GM19193 (cell line): Measurements from ENCODE around the gene MRC2.

Experiments
- POLR2A ChIP-seq: IDR thresholded peaks from 4 replicates; pipeline ENCODE4 v1.6.1; 2011; ENCODE audit not compliant: insufficient read depth, insufficient read length; ENCODE audit errors: extremely low read depth

MRC2 gene

DNA sequence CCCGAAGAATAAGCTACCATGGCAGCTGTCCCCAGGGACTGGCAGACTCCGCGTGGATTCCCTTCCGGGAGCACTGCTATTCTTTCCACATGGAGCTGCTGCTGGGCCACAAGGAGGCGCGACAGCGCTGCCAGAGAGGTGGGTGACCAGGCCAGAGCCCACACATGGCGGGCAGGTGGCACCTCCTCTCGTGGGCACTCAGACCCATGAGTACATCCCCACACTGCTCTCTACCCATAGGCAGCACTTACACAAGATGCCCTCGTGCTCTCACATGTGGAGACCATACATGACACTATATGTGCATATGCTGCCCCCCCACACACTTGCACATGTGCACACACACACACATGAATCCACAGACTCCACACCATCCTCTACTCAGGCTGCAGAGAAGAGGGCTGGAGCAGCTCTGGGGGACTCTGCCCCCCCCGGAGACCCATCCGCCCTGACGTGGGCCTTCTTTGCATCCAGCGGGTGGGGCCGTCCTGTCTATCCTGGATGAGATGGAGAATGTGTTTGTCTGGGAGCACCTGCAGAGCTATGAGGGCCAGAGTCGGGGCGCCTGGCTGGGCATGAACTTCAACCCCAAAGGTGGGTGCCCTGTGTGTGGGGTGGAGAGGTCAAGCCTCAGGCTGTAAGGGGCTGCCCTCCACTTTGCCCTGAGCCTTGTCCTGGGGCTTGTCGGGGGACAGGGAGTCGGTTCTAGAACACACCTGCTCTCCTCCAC, 62.9 kb downstream of the MRC2 start:
- TF ChIP-seq POLR2A = no peak

DNA sequence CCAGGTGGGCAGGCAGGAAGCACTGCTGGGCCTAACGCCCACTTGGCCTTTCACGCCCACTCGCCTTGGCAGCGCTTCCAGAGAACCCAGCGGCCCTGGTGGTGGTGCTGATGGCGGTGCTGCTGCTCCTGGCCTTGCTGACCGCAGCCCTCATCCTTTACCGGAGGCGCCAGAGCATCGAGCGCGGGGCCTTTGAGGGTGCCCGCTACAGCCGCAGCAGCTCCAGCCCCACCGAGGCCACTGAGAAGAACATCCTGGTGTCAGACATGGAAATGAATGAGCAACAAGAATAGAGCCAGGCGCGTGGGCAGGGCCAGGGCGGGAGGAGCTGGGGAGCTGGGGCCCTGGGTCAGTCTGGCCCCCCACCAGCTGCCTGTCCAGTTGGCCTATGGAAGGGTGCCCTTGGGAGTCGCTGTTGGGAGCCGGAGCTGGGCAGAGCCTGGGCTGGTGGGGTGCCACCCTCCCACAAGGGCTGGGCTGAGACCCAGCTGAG, 64.7 kb downstream of the MRC2 start:
- no peak for TF ChIP-seq POLR2A

DNA sequence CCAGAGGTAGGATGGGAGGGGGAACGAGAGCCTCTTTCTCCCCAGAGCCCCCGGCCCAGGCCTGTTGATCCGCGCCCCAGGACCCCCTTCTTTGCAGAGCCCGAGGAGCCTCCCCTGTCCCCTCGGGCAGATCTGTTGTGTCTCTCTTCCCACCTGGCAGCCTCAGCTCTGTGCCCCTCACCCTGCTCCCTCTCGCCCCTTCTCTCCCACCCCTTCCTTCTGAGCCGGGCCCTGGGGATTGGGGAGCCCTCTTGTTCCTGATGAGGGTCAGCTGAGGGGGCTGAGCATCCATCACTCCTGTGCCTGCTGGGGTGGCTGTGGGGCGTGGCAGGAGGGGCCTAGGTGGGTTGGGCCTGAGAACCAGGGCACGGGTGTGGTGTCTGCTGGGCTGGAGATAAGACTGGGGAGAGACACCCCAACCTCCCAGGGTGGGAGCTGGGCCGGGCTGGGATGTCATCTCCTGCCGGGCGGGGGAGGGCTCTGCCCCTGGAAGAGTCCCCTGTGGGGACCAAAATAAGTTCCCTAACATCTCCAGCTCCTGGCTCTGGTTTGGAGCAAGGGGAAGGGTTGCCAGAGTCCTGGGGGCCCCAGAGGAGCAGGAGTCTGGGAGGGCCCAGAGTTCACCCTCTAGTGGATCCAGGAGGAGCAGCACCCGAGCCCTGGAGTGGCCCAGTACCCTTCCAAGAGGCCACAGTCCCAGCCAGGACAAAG, 65.4 kb downstream of the MRC2 start:
- TF ChIP-seq POLR2A = no peak

DNA sequence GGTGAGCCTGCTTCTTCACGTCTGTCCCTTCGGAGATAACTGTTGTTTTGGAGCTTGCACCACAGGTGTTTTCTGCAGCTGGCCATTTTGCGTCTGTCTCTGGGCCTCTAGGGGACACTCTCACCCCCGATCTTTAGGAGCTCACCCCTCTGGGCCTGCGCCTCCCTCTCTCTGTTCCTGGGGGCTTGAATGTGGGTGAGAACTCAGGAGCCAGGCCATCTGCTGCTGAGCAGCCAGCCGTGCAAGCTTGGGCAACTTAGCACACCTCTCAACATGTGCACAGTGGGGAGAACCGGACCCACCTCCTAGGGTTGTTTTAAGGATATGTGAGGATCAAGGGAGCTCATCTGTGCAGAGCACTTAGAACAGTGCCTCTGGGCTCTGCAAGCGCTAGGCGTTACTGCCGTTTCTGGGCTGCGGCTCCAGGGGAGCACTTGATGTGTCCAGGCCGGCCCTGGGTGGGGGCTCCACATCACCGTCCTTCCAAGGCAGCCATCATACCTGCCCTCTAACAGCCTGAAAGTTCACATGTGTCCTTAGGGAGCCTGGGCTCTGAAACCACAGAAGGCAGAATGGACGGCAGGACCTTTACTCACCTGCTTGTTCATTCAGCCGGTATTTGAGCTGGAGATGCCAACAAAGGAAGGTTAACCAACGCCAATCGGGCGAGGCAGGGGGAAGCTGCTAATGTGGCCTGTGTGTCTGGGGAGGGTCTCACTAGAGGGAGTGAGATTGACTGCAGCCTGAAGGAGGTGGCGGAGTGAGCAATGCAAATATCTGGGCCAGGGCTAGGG, 66.3 kb downstream of the MRC2 start:
- TF ChIP-seq POLR2A = no peak

DNA sequence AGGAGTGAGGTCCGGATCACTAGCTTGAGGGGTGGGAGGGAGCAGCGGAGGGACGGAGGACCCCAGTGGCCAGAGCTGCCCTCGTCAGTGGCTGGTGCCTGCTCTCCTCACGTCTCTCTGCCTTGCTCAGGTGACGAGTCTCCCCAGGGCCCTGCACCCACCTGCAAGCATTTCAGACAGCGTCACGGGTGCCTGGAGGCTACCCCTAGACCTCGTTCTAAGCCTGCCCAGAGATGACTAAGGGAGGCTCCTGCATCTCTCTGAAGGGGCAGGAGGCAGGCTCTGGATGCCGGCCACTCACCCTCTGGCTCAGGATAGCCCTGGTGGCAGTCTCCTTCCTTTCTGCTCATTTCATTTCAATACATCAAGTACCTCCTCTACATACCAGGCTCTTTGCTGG, 68.8 kb downstream of the MRC2 start:
- no peak for TF ChIP-seq POLR2A

- TF ChIP-seq POLR2A = no peak
Measured at GRCh38 chr17:62696726-62697490, 69.4 kb downstream of the MRC2 start.

DNA sequence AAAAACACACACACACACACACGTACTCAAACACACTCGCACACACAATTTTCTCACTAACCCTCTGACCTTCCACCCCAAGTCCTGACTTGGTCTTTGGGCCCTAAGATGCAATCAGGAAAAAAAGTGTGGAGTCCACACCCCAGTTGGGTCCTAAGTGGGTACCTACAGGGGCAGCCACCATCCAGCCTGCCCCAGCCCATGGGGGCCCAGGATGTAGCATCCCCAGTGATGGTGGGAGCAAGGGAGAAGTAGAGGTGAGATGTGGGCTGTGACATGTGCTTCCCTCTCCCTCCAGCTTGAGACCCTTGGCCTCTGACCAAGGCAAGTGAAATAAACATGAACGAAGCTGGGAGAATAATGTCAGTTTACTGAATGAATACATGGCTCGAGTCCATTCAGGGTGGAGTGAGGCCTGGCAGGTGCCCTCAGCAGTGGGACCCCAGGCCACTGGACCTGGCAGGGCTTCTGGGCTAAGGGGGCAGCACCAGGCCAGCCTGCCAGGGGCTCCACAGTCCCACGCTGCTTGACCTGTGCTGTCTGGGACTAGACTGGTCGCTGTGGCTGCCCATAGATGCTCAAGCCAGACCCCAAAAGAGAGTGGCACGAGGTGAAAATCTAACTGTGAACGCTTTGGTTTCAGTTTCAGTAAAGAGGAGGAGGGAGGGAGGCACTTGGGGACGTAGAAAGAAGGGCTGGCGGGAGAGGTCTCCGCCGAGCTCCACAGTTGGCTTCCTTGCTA, 73.7 kb downstream of the MRC2 start:
- TF ChIP-seq POLR2A = no peak

GRCh38 chr17:62701706-62702085, 74.2 kb downstream of the MRC2 start:
- TF ChIP-seq POLR2A = no peak

- TF ChIP-seq POLR2A = no peak
Measured at GRCh38 chr17:62702746-62703260, 75.3 kb downstream of the MRC2 start.

DNA sequence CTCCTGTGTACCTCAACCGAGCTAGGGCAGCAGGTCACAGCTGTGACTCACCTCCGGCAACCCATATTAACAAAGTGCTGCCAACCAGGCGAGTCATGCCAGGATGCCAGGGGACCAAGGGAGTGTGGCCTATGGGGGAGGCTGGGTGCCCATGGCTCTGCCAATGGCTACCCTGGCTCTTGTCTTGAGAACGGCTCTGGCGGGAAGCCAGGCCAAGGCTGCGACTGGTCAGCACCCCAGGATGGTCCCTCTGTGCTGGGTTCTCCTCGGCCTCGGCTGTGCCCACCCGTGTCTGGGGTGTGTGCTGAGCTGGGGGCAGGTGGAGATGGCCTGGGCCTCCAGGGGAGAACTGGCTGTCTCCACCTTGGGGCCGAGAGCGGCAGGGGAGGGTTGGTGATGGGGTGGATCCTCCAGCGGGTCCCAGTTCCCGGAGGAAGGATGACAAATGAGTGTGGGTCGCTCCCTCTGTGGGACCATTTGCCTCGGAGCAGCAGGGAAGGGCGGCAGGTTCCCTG, 75.8 kb downstream of the MRC2 start:
- no peak for TF ChIP-seq POLR2A

DNA sequence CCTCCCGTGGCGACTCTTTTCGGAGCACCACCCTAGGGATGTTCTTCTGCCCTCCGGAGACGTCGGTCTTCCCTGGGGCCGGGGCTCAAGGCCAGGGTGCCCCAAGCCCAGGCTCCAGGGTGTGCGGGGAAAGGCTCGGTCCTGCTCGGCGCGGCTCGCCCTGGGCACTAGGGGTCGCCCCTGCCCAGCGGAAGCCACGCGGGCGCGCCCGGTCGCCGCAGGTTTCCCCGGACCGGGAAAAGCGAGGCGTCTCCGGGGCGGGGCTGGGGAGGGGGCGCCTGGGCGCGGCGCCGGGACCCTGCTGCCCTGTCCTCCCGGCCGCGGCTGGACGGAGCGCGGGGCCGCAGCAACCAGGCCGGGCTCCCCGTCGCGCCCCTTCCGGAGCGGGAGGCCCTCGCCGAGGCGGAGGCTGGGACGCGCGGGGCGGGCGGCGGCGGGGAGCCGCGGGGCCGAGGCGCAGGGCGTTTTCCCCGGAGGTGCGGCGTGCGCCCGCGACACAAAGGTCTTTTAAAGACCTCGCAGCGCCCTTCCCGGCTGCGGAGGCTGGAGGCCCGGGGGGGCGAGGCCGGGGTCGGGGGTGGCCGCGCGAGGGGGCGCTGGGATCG, 76.4 kb downstream of the MRC2 start:
- no peak for TF ChIP-seq POLR2A

GRCh38 chr17:62704381-62704971, 77.0 kb downstream of the MRC2 start:
- TF ChIP-seq POLR2A = no peak
